ENCODE results near the gene ZCWPW1.

ZCWPW1 gene

DNA sequence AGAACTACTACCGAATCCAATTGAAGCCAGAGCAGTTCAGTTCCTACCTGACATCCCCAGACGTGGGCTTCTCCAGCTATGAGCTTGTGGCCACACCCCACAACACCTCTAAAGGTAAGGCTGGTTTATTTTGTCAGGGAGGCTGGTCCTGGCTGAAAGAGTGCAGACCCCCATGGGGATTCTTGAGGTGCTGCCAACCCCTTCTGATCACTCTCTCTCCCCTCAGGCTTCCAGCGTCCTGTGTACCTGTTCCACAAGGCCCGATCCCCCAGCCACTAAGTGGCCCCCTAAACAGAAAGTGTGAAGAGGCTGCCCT is 4.7 kb upstream of the ZCWPW1 start:
- DNase-seq (ENCODE audit: low spot score) = no peak
- no peak for FAIRE-seq

DNA sequence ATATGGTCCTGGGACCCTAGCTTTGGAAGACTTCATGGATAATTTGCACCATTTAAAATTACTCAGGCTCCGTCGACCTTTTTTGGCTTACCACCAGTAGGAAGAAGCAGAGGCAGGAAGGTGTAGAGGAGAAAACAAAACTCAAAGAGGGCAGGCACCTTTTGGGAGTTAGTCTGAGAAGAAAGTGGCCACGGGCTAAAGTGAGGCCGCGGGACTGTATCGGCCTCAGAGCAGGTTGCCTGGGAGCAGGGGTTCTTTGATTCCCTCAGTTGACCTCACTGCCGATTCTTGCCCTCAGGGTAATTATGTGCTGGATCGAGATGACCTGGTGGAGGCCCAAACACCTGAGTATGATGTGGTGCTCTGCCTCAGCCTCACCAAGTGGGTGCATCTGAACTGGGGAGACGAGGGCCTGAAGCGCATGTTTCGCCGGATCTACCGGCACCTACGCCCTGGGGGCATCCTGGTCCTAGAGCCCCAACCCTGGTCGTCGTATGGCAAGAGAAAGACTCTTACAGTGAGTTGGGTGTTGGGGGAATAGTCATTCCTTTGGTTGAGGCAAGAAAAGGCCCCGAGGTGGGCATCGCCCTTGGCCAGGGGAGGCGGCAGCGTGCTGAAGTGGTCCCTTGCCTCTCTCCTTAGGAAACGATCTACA is 4.2 kb upstream of the ZCWPW1 start:
- no peak for FAIRE-seq
- no peak for DNase-seq (ENCODE audit: low spot score)

DNA sequence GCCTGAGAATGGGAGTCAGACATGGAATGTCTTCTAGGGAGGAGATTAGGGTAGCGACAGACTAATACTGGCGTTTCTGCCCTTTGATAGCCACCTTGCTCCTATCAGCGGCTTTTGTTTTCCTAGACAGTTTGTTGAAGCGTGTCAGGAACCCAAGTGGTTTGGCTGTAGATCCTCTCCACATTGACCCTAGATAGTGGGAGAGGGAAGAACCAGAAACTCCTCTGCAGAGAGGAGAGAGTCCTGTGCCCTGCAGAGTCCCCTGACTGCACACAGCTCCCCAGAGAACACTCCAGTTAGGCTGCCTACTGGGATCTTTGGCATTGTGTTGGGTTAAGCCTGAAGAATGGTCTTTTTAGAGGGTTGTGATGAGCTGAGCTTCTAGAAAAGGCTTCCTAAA is 3.5 kb upstream of the ZCWPW1 start:
- FAIRE-seq (no peak), DNase-seq (ENCODE audit: low spot score) (no peak)

DNA sequence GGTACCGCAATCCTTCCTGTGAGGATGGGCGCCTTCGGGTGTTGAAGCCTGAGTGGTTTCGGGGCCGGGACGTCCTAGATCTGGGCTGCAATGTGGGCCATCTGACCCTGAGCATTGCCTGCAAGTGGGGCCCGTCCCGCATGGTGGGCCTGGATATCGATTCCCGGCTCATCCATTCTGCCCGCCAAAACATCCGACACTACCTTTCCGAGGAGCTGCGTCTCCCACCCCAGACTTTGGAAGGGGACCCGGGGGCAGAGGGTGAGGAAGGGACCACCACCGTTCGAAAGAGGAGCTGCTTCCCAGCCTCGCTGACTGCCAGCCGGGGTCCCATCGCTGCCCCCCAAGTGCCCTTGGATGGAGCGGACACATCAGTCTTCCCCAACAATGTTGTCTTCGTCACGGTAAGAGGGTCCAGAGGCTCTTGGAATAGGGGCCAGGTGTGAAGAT is 2.8 kb upstream of the ZCWPW1 start:
- no peak for FAIRE-seq
- no peak for DNase-seq (ENCODE audit: low spot score)

DNA sequence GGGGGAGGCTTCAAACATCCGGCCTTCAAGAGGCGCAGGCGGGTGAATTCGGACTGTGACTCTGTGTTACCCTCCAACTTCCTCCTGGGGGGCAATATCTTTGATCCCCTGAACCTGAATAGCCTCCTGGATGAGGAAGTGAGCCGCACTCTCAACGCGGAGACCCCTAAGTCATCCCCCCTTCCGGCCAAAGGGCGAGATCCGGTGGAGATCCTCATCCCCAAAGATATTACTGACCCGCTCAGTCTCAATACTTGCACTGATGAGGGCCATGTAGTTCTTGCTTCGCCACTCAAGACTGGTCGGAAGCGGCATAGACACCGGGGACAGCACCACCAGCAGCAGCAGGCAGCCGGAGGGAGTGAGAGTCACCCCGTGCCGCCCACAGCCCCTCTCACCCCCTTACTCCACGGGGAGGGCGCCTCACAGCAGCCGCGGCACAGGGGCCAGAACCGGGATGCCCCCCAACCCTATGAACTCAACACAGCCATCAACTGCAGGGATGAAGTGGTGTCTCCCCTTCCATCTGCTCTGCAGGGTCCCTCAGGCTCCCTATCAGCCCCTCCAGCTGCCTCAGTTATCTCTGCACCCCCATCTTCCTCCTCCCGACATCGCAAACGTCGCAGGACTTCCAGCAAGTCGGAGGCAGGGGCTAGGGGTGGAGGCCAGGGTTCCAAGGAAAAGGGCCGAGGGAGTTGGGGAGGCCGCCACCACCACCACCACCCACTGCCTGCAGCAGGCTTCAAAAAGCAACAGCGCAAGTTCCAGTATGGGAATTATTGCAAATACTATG is 2.2 kb upstream of the ZCWPW1 start:
- no peak for DNase-seq (ENCODE audit: low spot score)
- FAIRE-seq = no peak

DNA sequence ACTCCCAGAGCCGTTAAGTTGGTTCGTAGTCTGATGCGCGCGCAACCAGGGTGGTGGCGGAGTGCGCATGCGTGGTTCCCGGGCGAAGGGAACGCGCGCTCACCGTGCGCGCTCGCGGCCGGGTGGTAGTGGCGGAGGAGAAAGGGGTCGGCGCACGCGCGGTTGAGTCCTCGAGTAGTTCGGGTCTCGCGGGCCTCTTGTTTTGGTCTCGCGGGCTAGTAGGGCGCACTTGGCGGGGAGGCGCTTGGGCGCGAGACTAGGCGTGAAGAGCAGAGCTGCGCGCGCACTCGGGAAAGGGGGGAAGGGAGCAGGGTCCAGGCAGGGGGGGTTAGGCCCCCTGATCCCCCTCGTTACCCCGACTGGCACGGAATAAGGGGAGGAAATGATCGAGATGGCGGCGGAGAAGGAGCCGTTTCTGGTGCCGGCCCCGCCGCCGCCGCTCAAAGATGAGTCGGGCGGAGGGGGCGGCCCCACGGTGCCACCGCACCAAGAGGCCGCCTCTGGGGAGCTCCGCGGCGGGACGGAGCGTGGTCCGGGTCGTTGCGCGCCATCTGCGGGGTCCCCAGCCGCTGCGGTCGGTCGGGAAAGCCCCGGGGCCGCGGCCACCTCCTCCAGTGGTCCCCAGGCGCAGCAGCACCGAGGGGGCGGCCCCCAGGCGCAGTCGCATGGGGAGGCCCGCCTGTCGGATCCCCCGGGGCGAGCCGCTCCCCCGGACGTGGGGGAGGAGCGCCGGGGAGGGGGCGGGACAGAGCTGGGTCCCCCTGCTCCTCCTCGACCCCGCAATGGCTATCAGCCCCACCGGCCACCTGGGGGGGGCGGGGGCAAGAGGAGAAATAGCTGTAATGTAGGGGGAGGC is 1.4 kb upstream of the ZCWPW1 start, which contains the start of gene MEPCE:
Gene MEPCE, plus strand, starts transcription at position 195 of the 856 bp plus-strand sequence. Its CDS starts 188 bp downstream, at position 383.
- DNase-seq (ENCODE audit: low spot score) (peak; percentile 100), FAIRE-seq (peak; percentile 99)

DNA sequence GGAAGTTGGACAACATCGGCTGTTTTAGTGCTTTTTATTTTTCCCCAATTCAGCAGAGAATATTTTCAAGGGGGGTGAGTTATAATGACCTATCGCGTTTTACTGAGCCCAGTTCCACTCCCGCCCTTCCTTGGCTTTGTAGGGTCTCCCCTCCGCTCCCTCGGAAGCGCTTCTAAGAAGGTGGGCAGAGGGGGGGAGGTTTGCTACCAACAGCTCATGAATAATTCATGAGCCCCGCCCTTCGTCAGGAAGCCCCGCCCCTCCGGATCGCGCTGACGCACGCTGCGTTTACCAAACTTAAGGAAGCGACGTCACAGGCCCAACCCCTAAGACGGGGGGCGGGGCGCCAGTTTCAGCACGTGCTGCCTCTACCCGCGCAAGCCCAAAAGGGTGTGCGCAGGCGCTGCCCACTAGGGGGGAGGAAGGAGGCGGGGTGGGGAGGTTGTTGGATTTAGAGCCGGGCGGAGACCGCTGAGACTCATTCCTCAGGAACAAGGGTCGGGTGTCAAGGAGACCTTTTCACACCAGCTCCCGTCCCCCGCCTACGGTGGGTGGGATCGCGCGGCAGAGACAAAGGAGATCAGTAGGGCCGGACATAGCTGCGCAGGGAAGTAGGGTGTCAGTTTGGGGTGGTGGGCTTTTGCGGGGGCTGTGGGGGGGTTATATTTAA is 599 bp upstream of the ZCWPW1 start:
- no peak for FAIRE-seq
- DNase-seq (ENCODE audit: low spot score) = peak; percentile 100

DNA sequence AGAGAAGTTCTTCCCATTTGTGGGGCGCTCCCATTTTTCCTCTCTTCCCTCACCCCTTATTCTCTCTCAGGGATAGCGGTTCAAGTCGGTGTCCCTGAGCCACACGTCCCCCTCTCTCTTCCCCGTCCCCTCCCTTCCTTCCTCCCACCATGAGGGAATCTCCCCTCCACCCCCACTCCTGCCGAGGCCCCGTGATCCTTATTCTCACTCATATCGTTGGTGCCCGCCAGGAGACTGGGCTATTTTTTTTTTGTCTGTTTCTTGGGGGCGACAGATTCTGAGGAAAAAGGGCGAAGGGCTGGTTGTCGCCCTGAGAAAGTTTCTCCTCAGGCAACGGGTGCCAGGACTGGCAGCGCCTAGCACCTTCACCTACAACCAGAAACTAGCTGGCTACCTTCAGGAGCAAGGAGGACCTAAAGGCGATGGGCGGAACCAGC is 723 bp downstream of the ZCWPW1 start:
- no peak for DNase-seq (ENCODE audit: low spot score)

DNA sequence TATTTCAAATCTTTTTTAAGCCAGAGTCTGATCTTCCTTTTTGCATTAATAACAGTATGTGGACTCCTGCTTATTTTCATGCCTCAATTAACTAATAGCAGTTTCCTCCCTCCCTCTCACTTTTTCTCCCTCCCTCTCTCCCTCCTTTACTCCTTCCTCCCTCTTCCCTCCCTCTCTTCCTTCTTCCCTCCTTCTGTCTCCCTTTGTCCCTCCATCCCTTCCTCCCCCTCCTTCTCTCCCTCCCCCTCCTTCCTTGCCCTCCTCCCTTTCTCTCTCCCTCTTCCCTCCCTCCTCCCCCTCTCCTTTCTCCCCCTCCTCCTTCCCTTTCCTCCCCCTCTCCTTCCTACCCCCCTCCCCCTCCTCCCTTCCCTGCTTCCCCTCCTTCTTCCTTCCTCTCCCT is 2.0 kb downstream of the ZCWPW1 start:
- no peak for DNase-seq (ENCODE audit: low spot score)
- FAIRE-seq = no peak

More for the DNA sequence above, 723 bp downstream of the ZCWPW1 start:
- no peak for FAIRE-seq

DNA sequence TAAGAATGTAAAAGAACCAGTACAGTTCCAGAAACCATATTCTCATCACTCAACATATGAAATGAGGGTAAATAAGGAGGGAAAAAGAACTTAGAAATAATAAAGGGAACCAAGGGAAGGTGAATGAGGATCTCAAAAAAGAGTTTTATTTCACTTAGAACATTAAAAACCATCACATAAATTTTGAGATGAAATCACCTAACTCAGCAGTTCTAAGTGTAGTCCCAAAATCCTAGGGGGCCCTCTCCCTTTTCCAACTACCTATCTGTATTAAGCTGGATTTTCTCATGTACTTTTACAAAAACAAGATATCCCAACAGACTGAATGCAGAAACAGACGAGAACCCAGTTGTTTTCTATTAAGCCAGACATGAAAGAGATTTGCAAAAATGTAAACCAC is 3.2 kb downstream of the ZCWPW1 start:
- FAIRE-seq (no peak), DNase-seq (ENCODE audit: low spot score) (no peak)

DNA sequence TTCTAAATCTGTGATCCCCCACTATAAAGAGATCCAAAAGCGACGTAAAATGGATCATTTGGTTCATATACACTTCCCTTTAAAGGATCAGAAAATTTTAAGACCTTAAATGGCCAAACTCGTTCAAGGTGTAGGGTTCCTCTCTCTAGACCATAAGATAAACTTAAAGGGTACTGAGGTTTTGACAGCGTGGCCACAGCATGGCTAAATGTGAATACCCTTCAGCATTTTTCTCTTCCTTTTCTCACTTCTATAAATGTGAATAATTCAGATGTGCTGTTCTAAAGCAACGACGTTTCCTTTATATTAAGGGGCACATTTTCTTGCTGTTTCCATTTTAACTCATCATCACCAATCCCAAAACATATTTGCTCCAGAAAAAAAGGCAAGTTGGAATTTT is 5.2 kb downstream of the ZCWPW1 start:
- FAIRE-seq = no peak
- DNase-seq (ENCODE audit: low spot score) = no peak

DNA sequence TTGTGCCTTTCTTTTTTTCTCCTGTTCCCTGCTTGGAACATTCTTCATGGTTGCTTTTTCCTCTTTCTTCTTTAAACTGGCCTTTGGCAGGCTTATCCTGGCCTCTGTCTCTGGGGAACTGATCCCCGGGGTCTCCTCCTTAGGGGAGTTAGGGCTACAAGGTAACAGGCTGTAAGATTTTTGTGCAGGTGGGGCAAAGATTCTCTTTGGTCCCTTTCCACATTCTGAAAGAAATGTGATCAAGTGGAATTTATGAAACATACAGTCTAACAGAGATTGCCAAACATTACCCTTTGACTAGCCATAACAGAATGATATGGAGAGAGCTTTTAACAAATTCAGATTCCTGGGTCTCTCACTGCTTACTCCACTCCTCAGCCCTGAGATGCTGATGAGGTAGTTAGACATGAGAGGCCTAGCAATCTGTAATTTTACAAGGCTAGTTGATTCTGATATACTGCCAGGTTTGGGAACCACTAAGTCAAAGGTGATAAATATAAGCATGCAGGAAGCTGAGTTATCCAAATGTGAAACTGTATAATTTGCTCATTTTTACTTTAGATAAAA is 8.8 kb downstream of the ZCWPW1 start:
- FAIRE-seq (no peak), DNase-seq (ENCODE audit: low spot score) (no peak)

DNA sequence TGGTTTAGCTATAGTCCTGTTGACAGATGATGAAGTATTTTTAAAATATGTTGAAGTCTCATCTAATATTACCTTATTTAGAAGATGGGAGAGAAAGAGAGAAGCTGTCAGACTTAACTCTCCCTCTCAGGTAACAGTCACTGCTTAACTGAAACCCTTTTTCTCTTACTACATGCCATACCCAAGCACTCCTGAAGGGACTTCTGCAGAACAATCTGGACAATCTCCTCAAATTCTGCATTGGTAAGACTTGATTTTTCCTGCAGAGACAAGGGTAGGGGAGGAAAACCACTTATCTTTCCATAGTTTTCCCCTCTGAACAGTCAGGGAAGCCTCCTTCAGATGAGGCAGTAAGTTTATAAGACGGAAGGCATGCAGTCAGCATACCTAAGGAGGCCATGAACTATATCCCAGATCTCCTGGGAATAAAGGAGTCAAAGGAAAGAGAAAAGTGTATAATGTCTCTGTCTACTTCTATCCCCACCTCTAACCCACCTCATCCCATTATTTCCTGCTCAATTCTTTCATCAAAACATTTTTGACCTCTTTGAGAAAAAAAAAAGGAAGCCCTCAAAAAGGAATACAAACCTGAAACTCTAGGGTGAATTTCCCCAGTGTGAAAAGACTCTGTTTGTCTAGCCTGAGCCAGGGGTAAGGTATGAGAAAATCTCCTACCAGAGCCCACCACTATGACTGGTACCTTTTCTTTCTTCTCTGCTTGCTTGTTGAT is 9.4 kb downstream of the ZCWPW1 start:
- FAIRE-seq = no peak
- DNase-seq (ENCODE audit: low spot score) = no peak

DNA sequence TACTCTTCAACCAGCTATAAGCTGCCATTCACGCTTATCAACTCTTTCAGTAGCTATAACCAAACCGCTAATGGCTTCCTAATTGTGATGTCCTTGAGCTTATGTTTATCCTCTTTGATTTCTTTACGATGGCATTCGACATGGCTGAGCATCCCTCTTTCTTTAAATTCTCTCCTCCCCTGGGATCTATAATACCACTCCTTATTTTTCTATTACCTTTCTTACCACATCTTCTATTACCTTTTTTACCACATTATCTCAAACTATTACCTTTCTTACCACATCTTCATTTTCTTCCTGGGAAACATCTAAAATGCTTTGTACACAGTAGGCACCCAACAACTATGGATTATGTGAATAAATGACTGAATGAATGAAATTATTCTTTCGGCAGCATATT is 13.1 kb downstream of the ZCWPW1 start:
- no peak for DNase-seq (ENCODE audit: low spot score)
- no peak for FAIRE-seq

DNA sequence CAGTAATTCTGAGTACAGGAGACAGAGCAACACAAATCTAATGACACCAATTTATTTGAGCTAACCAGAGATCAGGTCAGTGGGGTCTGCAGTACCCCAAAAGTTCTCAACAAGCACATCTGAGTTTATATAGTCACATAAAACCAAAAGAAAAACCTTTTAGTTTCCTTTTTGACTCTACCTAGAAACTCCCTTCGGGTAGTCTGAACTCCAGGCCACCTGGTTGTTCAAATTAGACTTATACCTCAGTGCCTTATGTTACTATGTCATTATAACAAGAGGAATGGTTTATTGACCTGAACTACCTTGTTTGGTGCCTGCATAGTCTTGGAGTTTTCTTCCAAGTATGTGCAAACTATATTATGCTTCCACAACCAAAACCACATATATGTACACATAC is 14.6 kb downstream of the ZCWPW1 start:
- DNase-seq (ENCODE audit: low spot score) = no peak
- FAIRE-seq = no peak

DNA sequence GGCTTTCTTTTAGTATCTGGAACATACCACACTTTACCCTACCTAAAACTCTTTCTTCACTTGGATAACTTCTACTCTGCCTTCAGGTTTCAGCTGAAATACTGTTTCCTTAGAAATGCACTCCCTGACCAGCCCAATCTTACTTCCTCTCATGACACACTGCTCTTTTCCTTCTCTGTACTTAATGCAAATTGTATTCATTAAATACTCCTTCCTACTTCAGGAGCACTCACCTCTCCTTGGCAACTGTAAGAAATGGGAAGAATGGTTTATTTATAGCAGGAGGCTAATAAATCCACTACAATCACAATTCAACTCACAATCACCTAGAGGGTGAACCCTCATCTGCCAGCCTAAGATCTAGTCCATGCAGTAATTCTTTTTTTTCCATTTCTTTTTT is 15.2 kb downstream of the ZCWPW1 start:
- FAIRE-seq = no peak
- no peak for DNase-seq (ENCODE audit: low spot score)

DNA sequence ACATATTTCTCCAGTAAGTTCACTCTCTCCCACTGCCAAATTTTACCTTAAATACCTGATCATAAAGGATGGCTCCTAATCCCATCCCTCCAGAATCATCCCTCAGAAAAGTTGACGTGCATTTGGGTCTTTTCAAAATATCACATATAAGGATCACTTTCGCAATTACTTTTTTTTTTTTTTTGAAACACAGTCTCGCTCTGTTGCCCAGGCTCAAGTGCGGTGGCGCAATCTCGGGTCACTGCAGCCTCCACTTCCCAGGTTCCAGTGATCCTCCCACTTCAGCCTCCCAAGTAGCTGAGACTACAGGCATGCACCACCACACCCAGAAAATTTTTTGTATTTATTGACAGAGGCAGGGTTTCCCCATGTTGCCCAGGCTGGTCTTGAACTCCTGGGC is 17.4 kb downstream of the ZCWPW1 start:
- FAIRE-seq = no peak
- DNase-seq (ENCODE audit: low spot score) = no peak

DNA sequence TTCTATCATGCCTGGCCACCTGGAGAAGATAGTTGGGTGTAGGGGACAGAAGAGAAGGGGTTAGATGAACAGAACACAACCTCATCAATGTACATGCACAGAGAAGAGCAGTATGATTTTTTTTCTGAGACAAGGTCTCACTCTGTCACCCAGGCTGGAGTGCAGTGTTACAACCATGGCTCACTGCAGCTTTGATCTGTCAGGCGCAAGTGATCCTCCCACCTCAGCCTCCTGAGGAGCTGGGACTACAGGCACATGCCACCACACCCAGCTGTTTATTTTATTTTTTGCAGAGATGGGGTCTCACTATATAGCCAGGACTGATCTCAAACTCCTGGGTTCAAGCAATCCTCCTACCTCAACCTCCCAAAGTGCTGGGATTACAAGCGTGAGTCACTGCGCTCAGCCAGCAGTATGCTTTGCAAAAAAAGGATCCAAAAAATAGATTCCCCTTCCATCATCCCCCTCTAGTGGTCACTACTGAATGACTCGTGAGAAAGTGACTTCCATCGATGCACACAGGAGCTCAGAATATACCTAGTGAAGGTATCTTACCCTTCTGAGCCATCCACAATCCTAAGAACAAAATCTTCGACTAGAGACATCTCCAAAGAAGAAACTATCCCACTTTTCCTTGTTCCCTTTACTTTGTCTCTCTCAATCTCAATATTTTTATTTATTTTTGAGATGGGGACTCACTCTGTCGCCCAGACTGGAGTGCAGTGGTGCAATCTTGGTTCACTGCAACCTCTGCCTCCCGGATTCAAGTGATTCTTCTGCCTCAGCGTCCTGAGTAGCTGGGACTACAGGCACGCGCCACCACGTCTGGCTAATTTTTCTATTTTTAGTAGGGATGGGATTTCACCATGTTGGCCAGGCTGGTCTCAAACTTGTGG is 21.0 kb downstream of the ZCWPW1 start:
- DNase-seq (ENCODE audit: low spot score) = peak; percentile 90
- FAIRE-seq = no peak

DNA sequence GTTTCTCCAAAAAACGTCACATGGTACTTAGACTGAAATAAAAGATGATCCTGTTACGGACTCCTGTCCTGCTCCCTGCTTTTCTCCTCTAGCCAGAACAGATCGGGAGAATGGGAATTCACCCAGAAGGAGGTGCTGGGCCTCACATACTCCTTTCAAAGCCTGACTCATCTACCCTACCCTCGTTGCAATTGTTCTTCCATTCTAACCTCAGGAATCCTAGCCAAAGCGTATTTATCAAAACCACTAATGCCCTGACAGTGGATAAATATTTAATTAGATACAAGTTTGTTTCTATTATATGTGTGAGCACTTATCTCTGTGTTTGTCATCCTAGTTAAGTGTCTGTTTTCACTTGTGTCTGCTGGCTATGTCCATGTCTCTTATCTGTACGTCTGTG is 21.7 kb downstream of the ZCWPW1 start:
- FAIRE-seq (no peak), DNase-seq (ENCODE audit: low spot score) (peak; percentile 64)
